Vagina (tissue), 2 donors: ENCODE results near the gene CCR7.

ENCODE experiments used
- POLR2A ChIP-seq, 2 donors: fragments of 450-650 bp; IDR thresholded peaks; one replicate each; pipeline ENCODE4 v1.6.1; 2017; ENCODE audit warnings: antibody characterized with exemption in 2 of 2, mild to moderate bottlenecking in 2 of 2, moderate library complexity in 2 of 2
- POLR2AphosphoS5 ChIP-seq, 2 donors: sonication (generic); formaldehyde crosslinking; IDR thresholded peaks; one replicate each; pipeline ENCODE4 v1.9.0; 2017; ENCODE audit warnings: antibody characterized with exemption in 2 of 2, mild to moderate bottlenecking in 2 of 2, low read depth in 1 of 2; ENCODE audit not compliant: insufficient read depth in 1 of 2
- TF ChIP-seq, protein P1 (sequence below), 3 experiments: fragments of 450-650 bp in 2 of 3; fragments of 200-600 bp in 1 of 3; sonication (generic) in 1 of 3; IDR thresholded peaks; one replicate each; pipeline ENCODE4 v1.5.1; 2017 to 2019; ENCODE audit warnings: antibody characterized with exemption in 3 of 3, mild to moderate bottlenecking in 2 of 3, moderate library complexity in 2 of 3

DNA sequence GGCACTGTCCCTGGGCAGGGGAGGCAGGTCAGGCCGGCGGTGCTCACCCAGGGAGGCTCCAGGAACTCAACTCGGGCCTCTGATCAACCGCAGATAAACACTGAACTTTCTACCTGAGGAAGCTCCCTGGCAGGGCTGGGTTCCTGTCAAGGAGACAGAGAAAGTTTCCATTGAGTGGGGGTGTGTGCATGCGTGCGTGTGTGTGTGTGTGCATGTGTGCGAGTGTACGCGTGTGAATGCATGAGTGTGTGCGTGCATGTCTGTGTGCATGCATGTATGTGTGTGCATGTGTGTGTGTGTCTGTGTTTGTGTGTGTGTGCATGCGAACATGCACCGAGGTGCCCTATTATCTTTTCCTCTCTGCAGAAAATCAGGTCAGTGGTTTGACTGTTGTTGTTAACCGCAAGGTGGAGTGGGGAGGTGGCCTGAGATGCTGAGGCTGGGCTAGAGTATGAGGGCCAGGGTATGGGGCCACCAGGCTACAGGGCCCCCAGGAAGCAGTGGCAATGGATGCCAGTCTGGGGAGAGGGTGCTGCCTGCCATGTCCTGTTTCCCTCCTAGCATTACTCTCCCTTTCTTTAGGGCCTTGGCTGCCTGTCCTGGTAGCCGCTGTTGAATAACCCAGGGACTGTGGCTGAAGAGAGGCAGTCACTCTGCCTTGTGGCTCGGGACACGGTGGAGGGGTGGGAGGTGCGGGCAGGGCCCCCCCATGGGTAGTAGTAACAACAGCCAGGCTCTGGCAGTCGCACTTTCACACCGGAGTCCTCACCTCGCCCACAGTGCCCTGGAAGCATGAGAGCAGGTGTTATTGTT lies 24.0 kb downstream of the CCR7 start:
- TF ChIP-seq, protein P1, sequence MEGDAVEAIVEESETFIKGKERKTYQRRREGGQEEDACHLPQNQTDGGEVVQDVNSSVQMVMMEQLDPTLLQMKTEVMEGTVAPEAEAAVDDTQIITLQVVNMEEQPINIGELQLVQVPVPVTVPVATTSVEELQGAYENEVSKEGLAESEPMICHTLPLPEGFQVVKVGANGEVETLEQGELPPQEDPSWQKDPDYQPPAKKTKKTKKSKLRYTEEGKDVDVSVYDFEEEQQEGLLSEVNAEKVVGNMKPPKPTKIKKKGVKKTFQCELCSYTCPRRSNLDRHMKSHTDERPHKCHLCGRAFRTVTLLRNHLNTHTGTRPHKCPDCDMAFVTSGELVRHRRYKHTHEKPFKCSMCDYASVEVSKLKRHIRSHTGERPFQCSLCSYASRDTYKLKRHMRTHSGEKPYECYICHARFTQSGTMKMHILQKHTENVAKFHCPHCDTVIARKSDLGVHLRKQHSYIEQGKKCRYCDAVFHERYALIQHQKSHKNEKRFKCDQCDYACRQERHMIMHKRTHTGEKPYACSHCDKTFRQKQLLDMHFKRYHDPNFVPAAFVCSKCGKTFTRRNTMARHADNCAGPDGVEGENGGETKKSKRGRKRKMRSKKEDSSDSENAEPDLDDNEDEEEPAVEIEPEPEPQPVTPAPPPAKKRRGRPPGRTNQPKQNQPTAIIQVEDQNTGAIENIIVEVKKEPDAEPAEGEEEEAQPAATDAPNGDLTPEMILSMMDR (IDR thresholded peaks at IDR 0.05) = no peak
- TF ChIP-seq POLR2A (IDR thresholded peaks at IDR 0.05) (no peak), POLR2AphosphoS5 (IDR thresholded peaks at IDR 0.05; ENCODE audit: insufficient read depth in 1 of 2, low read depth in 1 of 2) (no peak)
